Measurements from ENCODE around the gene PLCB3. TPM values are rescaled to one million over a fixed set of nuclear protein-coding genes. Genes with fewer than 3 reads are reported as not detected.

The PLCB3 gene
- total and polyA plus RNA-seq, 2 of the 13 experiments (the other 11 are each of a cell fraction or from before 2014, with no cell fraction given) = 7.5 to 13.8 TPM

- no peak for TF ChIP-seq JARID2 (CRISPR knock-in tag; IDR thresholded peaks at IDR 0.05; ENCODE audit: insufficient replicate concordance)
- TF ChIP-seq MXI1 (IDR thresholded peaks at IDR 0.05; ENCODE audit: borderline replicate concordance, low read depth, low read length) = peak; percentile 27; the same call in 1 of the 3 replicates
- TF ChIP-seq HBP1 (CRISPR knock-in tag; IDR thresholded peaks at IDR 0.05; ENCODE audit: low read depth) = no peak; the same call in 1 of the 2 replicates
- no peak for TF ChIP-seq DR1 (CRISPR knock-in tag; IDR thresholded peaks at IDR 0.05)
- no peak for TF ChIP-seq ZNF207 (IDR thresholded peaks at IDR 0.05; ENCODE audit: borderline replicate concordance)
- TF ChIP-seq TBX3 (IDR thresholded peaks at IDR 0.05; ENCODE audit: borderline replicate concordance) = peak; percentile 63; the same call in 1 of the 2 replicates
- no peak for TF ChIP-seq SYNCRIP (IDR thresholded peaks at IDR 0.05; ENCODE audit: insufficient read depth, low read depth, low read length)
- TF ChIP-seq ZC3H13 (CRISPR knock-in tag; IDR thresholded peaks at IDR 0.05) = 0 out of 2 replicates have a peak, but pooled peaks have one; percentile 51
- TF ChIP-seq MAF1 (CRISPR knock-in tag; IDR thresholded peaks at IDR 0.05; ENCODE audit: borderline replicate concordance) = no peak
- peak; percentile 17; the same call in 1 of the 2 replicates for TF ChIP-seq HNF1B (CRISPR knock-in tag; IDR thresholded peaks at IDR 0.05)
- TF ChIP-seq ZFP36L1 (CRISPR knock-in tag; IDR thresholded peaks at IDR 0.05) = no peak
- TF ChIP-seq THRA (CRISPR knock-in tag; IDR thresholded peaks at IDR 0.05; ENCODE audit: borderline replicate concordance) = 0 out of 2 replicates have a peak, but pooled peaks have one; percentile 7
- peak; percentile 61; the same call in 1 of the 2 replicates for TF ChIP-seq ZNF441 (CRISPR knock-in tag; IDR thresholded peaks at IDR 0.05; ENCODE audit: borderline replicate concordance)
- peak; percentile 79; the same call in 1 of the 2 replicates for TF ChIP-seq EED (CRISPR knock-in tag; IDR thresholded peaks at IDR 0.05)
- peak; percentile 43; the same call in 1 of the 2 replicates for TF ChIP-seq KDM3A (CRISPR knock-in tag; IDR thresholded peaks at IDR 0.05; ENCODE audit: low read depth)
- TF ChIP-seq ZBTB42 (CRISPR knock-in tag; IDR thresholded peaks at IDR 0.05) = no peak
- TF ChIP-seq TEF (CRISPR knock-in tag; IDR thresholded peaks at IDR 0.05) = no peak
- no peak for TF ChIP-seq HNF1A (IDR thresholded peaks at IDR 0.05; ENCODE audit: low read depth)
- TF ChIP-seq HNF1A (CRISPR knock-in tag; IDR thresholded peaks at IDR 0.05; ENCODE audit: borderline replicate concordance) = peak; percentile 54
These were observed 9.6 kb upstream of the PLCB3 start (continued) for GRCh38 chr11:64241491-64242374.
